RWPE1 (cell line): ENCODE results near the gene STK17A.
A peak's percentile ranks its signal among the peaks of the same experiment; 100 is the strongest.

Experiments used
- CTCF ChIA-PET: fragments of 350-600 bp; sonication (Branson Sonifier 250); formaldehyde crosslinking; extraction: SDS; loops from one replicate; lab custom pipeline; 2021; lab: Yijun Ruan, JAX
- POLR2A ChIA-PET: fragments of 400-600 bp; formaldehyde crosslinking; extraction: SDS; loops from one replicate; lab custom pipeline; 2020; ENCODE audit warnings: antibody characterized with exemption; ENCODE audit not compliant: low non-redundant PET; lab: Yijun Ruan, JAX
- DNase-seq: peaks from one replicate; pipeline ENCODE4 v3.0.0; 2012; ENCODE audit warnings: low spot score
- H3K27ac ChIP-seq: fragments of 450-650 bp; 2 replicates; pipeline ENCODE4 v1.5.1; 2017
- CTCF ChIP-seq: fragments of 450-650 bp; conservative IDR thresholded peaks from 2 replicates; pipeline ENCODE4 v1.5.1; 2017; ENCODE audit warnings: low read depth, mild to moderate bottlenecking

The STK17A gene

GRCh38 chr7:43585562-43585961 is 2.7 kb downstream of the STK17A start:
- POLR2A ChIA-PET: no interaction called here
- H3K27ac ChIP-seq: no peak overlapping the region
- no peak for TF ChIP-seq CTCF
- CTCF ChIA-PET: interaction anchor here (0.6 to 0.7 kb wide), 3 partner anchors 22 to 114 kb away, joined by 3 to 4 read pairs (median 3); no protein-coding TSS in a partner anchor
- DNase-seq: no peak

DNA sequence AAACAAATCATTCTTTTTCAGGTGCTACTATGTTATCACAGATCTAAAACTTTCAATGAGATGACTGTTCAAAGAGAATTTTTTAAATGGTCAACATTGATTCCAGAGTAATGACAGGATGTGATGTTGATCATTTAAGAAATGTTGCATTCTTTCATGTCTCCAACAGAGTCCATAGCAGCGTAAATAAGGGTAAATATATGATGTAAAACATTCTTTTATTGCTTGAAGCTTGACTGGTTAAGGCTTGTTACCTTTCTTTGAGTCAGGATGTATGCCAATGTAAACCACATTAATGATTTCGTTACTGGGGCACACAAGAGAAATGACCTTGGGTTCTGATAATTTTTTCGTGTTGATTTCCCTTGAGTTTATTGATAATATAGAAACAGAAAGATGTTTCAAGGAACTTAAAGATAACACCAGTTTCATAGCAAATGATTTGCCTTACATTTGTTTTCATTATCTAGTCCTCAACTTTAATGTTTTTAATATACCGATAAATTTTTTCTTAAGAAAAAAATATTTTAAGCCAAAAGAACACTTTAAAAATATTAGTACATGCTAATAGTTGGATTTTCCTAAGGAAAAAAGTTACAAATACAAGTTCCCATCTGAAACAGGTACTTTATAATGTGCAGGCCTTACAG is 3.5 kb downstream of the STK17A start:
- no peak overlapping the region for H3K27ac ChIP-seq
- no peak for TF ChIP-seq CTCF
- POLR2A ChIA-PET: no interaction called here
- CTCF ChIA-PET: interaction anchor here (1.1 to 1.4 kb wide), 2 partner anchors 20 to 253 kb away, joined by 3 read pairs; no protein-coding TSS in a partner anchor
- DNase-seq: peak; percentile 79

GRCh38 chr7:43588477-43589132 is 5.7 kb downstream of the STK17A start:
- DNase-seq: no peak
- no peak for TF ChIP-seq CTCF
- no peak overlapping the region for H3K27ac ChIP-seq
- POLR2A ChIA-PET: no interaction called here
- CTCF ChIA-PET: interaction anchor here (0.6 kb wide), 1 partner anchor 249 kb away, joined by 3 read pairs; no protein-coding TSS in a partner anchor

DNA sequence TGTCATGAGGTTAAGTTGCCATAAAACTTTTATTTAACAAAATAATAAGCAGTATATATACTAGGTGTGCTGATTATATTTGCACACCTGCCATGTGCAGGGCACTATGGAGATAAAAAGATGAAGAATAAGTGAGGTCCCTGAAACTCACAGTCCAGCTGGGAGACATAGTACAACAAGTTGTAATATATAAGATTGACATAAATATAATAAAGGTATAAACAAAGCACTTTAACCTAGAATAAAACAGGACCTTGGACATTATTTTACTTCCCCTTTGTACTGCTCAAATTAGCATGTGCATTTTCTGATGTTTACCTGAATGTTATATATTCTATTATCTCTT is 6.2 kb downstream of the STK17A start:
- ChIA-PET CTCF (interaction anchor here (0.6 kb wide), 1 partner anchor 249 kb away, joined by 3 read pairs; no protein-coding TSS in a partner anchor), POLR2A (no interaction called here)
- DNase-seq: no peak
- TF ChIP-seq CTCF: no peak
- H3K27ac ChIP-seq: no peak overlapping the region

DNA sequence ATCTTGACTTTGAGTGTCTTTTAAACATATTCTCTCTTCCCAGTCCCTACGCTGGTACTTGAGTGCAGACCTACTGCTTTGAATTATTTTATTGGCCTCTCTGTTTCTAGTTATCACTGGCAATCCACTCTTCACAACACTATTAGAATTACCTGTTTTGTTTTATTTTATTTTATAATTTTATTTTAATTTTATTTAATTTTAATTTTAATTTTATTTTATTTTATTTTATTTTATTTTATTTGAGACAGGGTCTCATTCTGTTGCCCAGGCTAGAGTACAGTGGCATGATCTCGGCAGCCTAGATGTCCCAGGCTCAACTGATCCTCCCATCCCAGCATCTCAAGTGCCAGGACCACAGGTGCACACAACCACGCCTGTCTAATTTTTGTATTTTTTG is 6.8 kb downstream of the STK17A start:
- DNase-seq: no peak
- ChIA-PET CTCF (no interaction called here), POLR2A (no interaction called here)
- no peak for TF ChIP-seq CTCF
- peak overlapping the region; percentile 37 for H3K27ac ChIP-seq

DNA sequence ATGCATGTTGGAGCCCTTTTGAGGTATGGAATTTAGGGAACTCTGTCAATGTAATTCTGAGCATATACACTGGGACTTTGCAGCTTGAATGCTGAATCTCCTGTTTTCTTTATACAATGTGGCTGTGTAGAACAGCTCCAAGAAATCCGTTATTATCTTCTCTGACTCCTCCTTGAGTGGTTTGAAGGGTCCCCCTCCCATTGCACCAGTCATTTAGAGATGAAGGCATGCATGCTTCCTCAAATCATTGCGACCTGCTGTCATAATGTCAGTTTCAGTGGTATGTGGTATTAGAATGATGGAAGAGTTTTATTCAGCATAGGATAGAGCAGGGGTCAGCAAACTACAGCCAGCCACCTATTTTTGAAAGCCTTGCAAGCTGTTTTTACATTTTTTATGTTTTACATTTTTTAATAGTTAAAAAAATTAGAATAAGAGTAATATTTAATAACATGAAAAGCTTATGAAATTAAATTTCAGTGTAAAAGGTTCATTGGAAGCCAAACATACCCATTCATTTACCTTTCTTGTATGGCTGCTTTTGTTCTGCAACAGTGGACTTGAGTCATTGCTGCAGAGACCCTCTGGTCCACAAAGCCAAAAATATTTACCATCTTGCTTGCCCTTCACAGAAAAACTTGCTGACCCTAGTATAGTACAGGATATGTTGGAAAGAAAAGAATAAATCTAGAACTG is 8.1 kb downstream of the STK17A start:
- no peak for TF ChIP-seq CTCF
- ChIA-PET CTCF (interaction anchor here (0.5 kb wide), 1 partner anchor 1675 kb away, joined by 3 read pairs; no protein-coding TSS in a partner anchor), POLR2A (no interaction called here)
- no peak overlapping the region for H3K27ac ChIP-seq
- no peak for DNase-seq
